Neutrophil (primary cell): ENCODE results near the gene ZDHHC6.
"Not testable (repeated sequence)": the region's sequence is repeated elsewhere in the genome, so short reads cannot be mapped to it uniquely, and the experiment has no call there.

ENCODE experiments used
- H3K27ac ChIP-seq: fragments of 200-600 bp; sonication (generic); 2 replicates; pipeline ENCODE4 v1.5.1; 2016; ENCODE audit warnings: mild to moderate bottlenecking, moderate library complexity
- H3K27me3 ChIP-seq: fragments of 200-600 bp; sonication (generic); 2 replicates; pipeline ENCODE4 v1.6.0; 2016; ENCODE audit warnings: mild to moderate bottlenecking
- H3K36me3 ChIP-seq: fragments of 200-600 bp; sonication (generic); 2 replicates; pipeline ENCODE4 v1.5.1; 2017
- H3K4me1 ChIP-seq, 2 experiments: fragments of 200-600 bp in 1 of 2; sonication (generic) in 1 of 2; 1 replicate in 1 of 2; 2 replicates in 1 of 2; pipeline versions ENCODE4 v1.5.1 to v1.6.1; 2013 to 2016; ENCODE audit warnings: low read depth in 1 of 2, low read length in 1 of 2, mild to moderate bottlenecking in 1 of 2, moderate library complexity in 1 of 2; ENCODE audit not compliant: control insufficient read depth in 1 of 2, insufficient read depth in 1 of 2
- H3K4me3 ChIP-seq, 2 experiments: fragments of 200-600 bp in 1 of 2; sonication (generic) in 1 of 2; 1 replicate in 1 of 2; 2 replicates in 1 of 2; pipeline ENCODE4 v1.5.1; 2013 to 2016; ENCODE audit warnings: low read depth in 1 of 2, low read length in 1 of 2, mild to moderate bottlenecking in 1 of 2, moderate library complexity in 1 of 2
- H3K9me3 ChIP-seq: fragments of 200-600 bp; sonication (generic); 2 replicates; pipeline ENCODE4 v1.5.1; 2016
- CTCF ChIP-seq: fragments of 200-600 bp; sonication (generic); IDR thresholded peaks from 2 replicates; pipeline ENCODE4 v1.5.1; 2016; ENCODE audit warnings: antibody characterized with exemption

The ZDHHC6 gene

DNA sequence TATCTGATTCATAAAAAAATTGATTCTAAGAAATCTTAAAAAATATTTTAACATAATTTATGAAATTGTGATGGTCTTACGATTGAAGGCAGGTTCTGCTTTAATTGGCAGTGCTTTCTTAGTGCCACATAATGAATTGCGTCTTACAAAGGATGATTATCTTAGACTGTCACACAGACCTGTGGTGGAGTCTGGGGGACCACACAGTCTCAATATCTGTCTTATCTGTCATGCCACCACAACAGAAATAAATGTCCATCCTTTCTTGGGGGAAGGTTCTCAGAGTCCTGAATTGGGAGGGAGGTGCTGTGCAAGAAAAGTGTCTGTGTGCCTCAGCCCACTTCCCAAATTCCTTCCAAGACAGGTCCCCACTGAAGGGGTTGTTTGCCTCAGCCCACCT is 34.0 kb downstream of the ZDHHC6 start:
- no peak for TF ChIP-seq CTCF

DNA sequence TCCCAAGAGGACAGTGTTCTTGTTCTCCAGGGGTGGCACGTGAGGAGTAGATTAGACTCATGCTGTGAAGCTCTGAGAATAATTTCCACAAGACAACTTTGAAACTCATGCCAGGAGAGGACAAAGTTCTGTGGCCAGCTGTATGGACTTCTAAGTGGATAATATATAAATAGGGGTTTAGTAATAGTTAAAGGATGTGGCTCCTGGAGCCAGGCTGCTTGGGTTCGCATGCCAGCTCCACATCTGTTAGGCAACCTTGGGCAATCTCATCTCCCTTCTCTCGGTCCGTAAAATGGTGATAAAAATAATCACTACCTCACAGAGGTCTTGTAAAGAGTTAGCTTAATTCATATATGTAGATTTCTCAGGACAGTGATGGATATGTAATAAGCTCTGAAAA is 37.0 kb downstream of the ZDHHC6 start:
- Histone ChIP-seq H3K4me1 (no peaks in the 10 kb centered on the region), H3K27me3 (no peaks in the 10 kb centered on the region), H3K4me3 (no peak overlapping the region), H3K9me3 (no peaks in the 10 kb centered on the region), H3K27ac (no peak overlapping the region), H3K36me3 (peaks cover 92% of the 10 kb centered on the region)
- TF ChIP-seq CTCF, result no peak

More for the DNA sequence above, 34.0 kb downstream of the ZDHHC6 start:
- Histone ChIP-seq H3K4me1 (no peaks in the 10 kb centered on the region), H3K27me3 (no peaks in the 10 kb centered on the region), H3K9me3 (no peaks in the 10 kb centered on the region), H3K4me3 (no peak overlapping the region), H3K36me3 (peaks cover 78% of the 10 kb centered on the region), H3K27ac (no peak overlapping the region)

GRCh38 chr10:112409299-112409698 is 37.4 kb downstream of the ZDHHC6 start:
- Histone ChIP-seq H3K27me3 (no peaks in the 10 kb centered on the region), H3K9me3 (no peaks in the 10 kb centered on the region), H3K4me1 (no peaks in the 10 kb centered on the region), H3K36me3 (peaks cover 93% of the 10 kb centered on the region), H3K27ac (no peak overlapping the region), H3K4me3 (no peak overlapping the region)
- no peak for TF ChIP-seq CTCF

- Histone ChIP-seq H3K4me3 (no peak overlapping the region), H3K27me3 (no peaks in the 10 kb centered on the region), H3K36me3 (peaks cover 94% of the 10 kb centered on the region), H3K4me1 (no peaks in the 10 kb centered on the region), H3K9me3 (no peaks in the 10 kb centered on the region), H3K27ac (no peak overlapping the region)
- no peak for TF ChIP-seq CTCF
These were observed 39.0 kb downstream of the ZDHHC6 start for GRCh38 chr10:112407696-112408095.

- not testable (repeated sequence) for H3K4me3 ChIP-seq, H3K4me1 ChIP-seq, H3K27ac ChIP-seq, H3K9me3 ChIP-seq, H3K27me3 ChIP-seq
- H3K36me3 ChIP-seq, result peaks cover 95% of the 10 kb centered on the region
These were observed 39.9 kb downstream of the ZDHHC6 start for GRCh38 chr10:112406806-112407205.

DNA sequence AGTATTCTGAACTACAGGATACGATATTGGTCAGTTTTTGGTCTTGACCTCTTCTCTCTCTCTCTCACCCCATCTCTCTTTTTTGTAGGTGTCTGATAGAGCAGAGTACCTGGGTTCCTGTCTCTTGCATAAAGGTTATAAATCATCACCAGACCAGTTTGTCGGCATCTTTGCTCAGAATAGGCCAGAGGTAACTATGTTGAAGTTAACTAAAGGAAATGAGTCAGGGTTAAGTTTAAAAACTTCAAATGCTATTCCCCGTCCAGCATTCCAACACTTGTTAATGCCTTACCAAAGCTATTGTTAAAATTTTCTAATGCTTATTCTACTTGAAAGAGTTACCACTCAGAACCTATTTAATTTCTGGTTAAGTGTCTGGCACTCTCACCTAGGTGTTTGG is 42.1 kb downstream of the ZDHHC6 start:
- Histone ChIP-seq H3K4me3 (no peak overlapping the region), H3K36me3 (peaks cover 75% of the 10 kb centered on the region), H3K27me3 (no peaks in the 10 kb centered on the region), H3K9me3 (no peaks in the 10 kb centered on the region), H3K4me1 (no peaks in the 10 kb centered on the region), H3K27ac (no peak overlapping the region)
- no peak for TF ChIP-seq CTCF
